ENCODE data around the gene GJD4.

The GJD4 gene, protein sequence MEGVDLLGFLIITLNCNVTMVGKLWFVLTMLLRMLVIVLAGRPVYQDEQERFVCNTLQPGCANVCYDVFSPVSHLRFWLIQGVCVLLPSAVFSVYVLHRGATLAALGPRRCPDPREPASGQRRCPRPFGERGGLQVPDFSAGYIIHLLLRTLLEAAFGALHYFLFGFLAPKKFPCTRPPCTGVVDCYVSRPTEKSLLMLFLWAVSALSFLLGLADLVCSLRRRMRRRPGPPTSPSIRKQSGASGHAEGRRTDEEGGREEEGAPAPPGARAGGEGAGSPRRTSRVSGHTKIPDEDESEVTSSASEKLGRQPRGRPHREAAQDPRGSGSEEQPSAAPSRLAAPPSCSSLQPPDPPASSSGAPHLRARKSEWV

DNA sequence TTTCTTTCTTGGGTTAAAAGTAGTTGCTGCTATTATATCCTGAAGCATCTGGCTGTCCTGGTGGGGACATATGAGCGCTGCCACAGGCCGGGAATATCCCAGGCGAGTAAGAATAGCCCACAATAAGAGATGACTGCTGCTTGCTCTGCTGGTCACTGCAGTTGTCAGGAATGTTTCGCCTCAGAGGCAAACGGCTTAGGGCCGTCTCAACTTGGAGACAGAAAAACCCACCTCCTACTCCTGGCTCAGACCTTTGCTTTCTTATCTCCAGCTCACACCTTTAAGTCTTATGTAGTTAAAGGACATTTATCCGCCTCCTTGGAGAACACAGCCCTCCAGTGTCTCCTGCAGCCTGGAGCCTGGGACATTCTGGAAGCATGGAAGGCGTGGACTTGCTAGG lies at the start of gene GJD4:
Gene GJD4 (plus strand): TSS at position 151 of the 400 bp plus-strand sequence. CDS start 227 bp downstream, at position 378.
- Histone ChIP-seq H3K9me2 (ENCODE audit: low read depth, low read length) (no peaks in the 10 kb centered on the region), H3K4me3 (ENCODE audit: low read depth, low read length, poor library complexity, severe bottlenecking) (no peak within 1 kb of the TSS), H4K20me1 (ENCODE audit: insufficient read depth, low read length) (no peaks in the 10 kb centered on the region), H3K27ac (ENCODE audit: low read depth, low read length, poor library complexity, severe bottlenecking) (no peak within 1 kb of the TSS), H3K36me3 (ENCODE audit: insufficient read depth, low read length) (no peaks in the 10 kb centered on the region), H2AFZ (ENCODE audit: low read length) (no peak within 1 kb of the TSS), H3K9ac (ENCODE audit: low read length) (no peak within 1 kb of the TSS), H3K4me2 (ENCODE audit: low read length) (no peak within 1 kb of the TSS), H3K79me2 (ENCODE audit: insufficient read depth, low read length) (no peaks in the 10 kb centered on the region), H3K4me1 (ENCODE audit: insufficient read depth, low read length, severe bottlenecking) (no peaks in the 10 kb centered on the region), H3K9me3 (ENCODE audit: low read length) (no peaks in the 10 kb centered on the region), H3K27me3 (ENCODE audit: insufficient read depth, low read length) (no peaks in the 10 kb centered on the region), H3F3A (ENCODE audit: insufficient read depth, low read length) (no peaks in the 10 kb centered on the region)
- no peak for TF ChIP-seq EZH2 (IDR thresholded peaks at IDR 0.05; ENCODE audit: borderline replicate concordance, low read length)
- TF ChIP-seq, protein P1, sequence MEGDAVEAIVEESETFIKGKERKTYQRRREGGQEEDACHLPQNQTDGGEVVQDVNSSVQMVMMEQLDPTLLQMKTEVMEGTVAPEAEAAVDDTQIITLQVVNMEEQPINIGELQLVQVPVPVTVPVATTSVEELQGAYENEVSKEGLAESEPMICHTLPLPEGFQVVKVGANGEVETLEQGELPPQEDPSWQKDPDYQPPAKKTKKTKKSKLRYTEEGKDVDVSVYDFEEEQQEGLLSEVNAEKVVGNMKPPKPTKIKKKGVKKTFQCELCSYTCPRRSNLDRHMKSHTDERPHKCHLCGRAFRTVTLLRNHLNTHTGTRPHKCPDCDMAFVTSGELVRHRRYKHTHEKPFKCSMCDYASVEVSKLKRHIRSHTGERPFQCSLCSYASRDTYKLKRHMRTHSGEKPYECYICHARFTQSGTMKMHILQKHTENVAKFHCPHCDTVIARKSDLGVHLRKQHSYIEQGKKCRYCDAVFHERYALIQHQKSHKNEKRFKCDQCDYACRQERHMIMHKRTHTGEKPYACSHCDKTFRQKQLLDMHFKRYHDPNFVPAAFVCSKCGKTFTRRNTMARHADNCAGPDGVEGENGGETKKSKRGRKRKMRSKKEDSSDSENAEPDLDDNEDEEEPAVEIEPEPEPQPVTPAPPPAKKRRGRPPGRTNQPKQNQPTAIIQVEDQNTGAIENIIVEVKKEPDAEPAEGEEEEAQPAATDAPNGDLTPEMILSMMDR (IDR thresholded peaks at IDR 0.05; ENCODE audit: low read length): no peak

DNA sequence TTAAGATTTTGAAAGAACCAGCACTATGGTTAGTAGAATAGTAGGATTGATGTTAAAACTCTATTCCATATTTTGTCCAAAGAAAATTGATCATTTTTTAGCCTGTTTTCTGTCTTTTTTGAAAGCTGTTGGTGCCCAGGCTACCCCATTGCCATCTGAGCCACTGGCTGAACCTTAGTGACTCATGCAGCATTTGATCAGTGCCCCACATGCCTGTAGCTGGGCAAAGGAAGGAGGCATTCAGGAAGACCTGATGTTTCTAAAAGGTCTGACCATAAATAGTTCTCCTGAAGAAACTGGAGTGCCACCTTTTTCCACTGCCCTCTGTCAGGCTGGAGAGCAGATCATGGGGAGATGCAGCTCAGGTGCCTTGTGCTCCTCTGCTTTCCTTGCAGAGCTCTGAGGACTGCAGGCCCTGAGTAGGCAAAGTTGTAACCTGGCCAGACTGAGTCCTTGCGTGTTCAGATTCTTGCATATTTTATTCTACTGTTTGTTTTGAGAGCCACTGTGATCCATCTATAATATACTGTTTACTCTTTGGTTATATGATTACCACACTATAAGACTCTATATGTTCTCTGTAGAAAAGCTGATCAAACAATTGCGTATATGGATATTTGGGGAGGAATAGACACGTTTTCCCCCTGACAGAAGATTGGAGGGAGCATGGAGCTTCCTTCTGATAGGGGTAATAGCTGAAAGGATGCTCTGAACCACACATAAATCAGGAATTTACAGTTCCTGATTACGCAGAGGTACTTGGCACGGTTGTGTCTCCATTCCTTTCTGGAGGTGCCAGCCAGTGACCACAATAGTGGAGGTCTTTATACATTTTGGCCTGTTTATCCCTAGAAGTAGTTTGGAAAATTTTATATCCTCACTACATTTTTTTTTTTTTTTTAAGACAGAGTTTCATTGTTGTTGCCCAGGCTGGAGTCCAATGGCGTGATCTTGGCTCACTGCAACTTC lies 48.9 kb upstream of the GJD4 start:
- no peaks in the 10 kb centered on the region for H3K27me3 ChIP-seq (ENCODE audit: insufficient read depth, low read length)
- TF ChIP-seq, protein P1 (IDR thresholded peaks at IDR 0.05; ENCODE audit: low read length): no peak
- TF ChIP-seq EZH2 (IDR thresholded peaks at IDR 0.05; ENCODE audit: borderline replicate concordance, low read length): no peak
- H3F3A ChIP-seq (ENCODE audit: insufficient read depth, low read length): no peaks in the 10 kb centered on the region
- no peaks in the 10 kb centered on the region for H3K9me2 ChIP-seq (ENCODE audit: low read depth, low read length)
- H3K79me2 ChIP-seq (ENCODE audit: insufficient read depth, low read length): no peaks in the 10 kb centered on the region
- no peak overlapping the region for H3K4me2 ChIP-seq (ENCODE audit: low read length)
- no peak overlapping the region for H3K27ac ChIP-seq (ENCODE audit: low read depth, low read length, poor library complexity, severe bottlenecking)
- no peak overlapping the region for H2AFZ ChIP-seq (ENCODE audit: low read length)
- H3K4me1 ChIP-seq (ENCODE audit: insufficient read depth, low read length, severe bottlenecking): peaks cover 12% of the 10 kb centered on the region
- no peaks in the 10 kb centered on the region for H3K9me3 ChIP-seq (ENCODE audit: low read length)
- no peak overlapping the region for H3K4me3 ChIP-seq (ENCODE audit: low read depth, low read length, poor library complexity, severe bottlenecking)
- no peaks in the 10 kb centered on the region for H3K36me3 ChIP-seq (ENCODE audit: insufficient read depth, low read length)
- H3K9ac ChIP-seq (ENCODE audit: low read length): no peak overlapping the region
- no peaks in the 10 kb centered on the region for H4K20me1 ChIP-seq (ENCODE audit: insufficient read depth, low read length)

DNA sequence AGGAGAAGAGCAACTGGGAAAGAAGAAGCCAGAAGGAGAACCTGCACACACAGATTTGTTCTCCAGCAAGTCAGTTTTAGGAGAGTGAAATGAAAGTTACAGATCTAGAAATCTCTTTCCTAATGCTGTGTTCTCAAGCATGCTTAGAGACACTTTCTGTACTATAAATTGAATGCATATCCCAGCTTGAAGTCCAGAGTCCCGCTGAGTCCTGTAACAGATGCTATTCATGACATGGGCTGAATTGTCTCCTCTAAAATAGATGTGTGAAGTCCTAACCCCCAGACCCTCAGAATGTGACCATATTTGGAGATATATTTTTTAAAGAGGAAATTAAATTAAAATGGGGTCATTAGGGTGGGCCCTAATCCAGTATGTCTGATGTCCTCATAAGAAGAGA lies 46.9 kb upstream of the GJD4 start:
- H3K9me3 ChIP-seq (ENCODE audit: low read length): no peaks in the 10 kb centered on the region
- H3K79me2 ChIP-seq (ENCODE audit: insufficient read depth, low read length): no peaks in the 10 kb centered on the region
- no peaks in the 10 kb centered on the region for H4K20me1 ChIP-seq (ENCODE audit: insufficient read depth, low read length)
- no peaks in the 10 kb centered on the region for H3K27me3 ChIP-seq (ENCODE audit: insufficient read depth, low read length)
- no peak overlapping the region for H3K9ac ChIP-seq (ENCODE audit: low read length)
- H2AFZ ChIP-seq (ENCODE audit: low read length): no peak overlapping the region
- H3F3A ChIP-seq (ENCODE audit: insufficient read depth, low read length): no peaks in the 10 kb centered on the region
- TF ChIP-seq EZH2 (IDR thresholded peaks at IDR 0.05; ENCODE audit: borderline replicate concordance, low read length): no peak
- TF ChIP-seq, protein P1 (IDR thresholded peaks at IDR 0.05; ENCODE audit: low read length): no peak
- no peaks in the 10 kb centered on the region for H3K36me3 ChIP-seq (ENCODE audit: insufficient read depth, low read length)
- no peak overlapping the region for H3K4me2 ChIP-seq (ENCODE audit: low read length)
- H3K9me2 ChIP-seq (ENCODE audit: low read depth, low read length): no peaks in the 10 kb centered on the region
- no peak overlapping the region for H3K27ac ChIP-seq (ENCODE audit: low read depth, low read length, poor library complexity, severe bottlenecking)
- peaks cover 12% of the 10 kb centered on the region for H3K4me1 ChIP-seq (ENCODE audit: insufficient read depth, low read length, severe bottlenecking)
- no peak overlapping the region for H3K4me3 ChIP-seq (ENCODE audit: low read depth, low read length, poor library complexity, severe bottlenecking)
